HCT116 (cell line): ENCODE results near the gene SSH2. TPM values are rescaled to one million over a fixed set of nuclear protein-coding genes. Genes with fewer than 3 reads are reported as not detected.

Experiments used
- ATAC-seq: fragments of 200-7000 bp; cut with Tn5 transposase; 2 replicates; pipeline ENCODE4 v1.9.1; 2020; ENCODE audit warnings: mild to moderate bottlenecking, moderate library complexity
- BruUV-seq: library from RNA; stranded (reverse); fragments of 400-500 nt; replicated peaks from 2 replicates; lab custom pipeline; 2021; lab: Mats Ljungman, UMichigan
- CTCF ChIA-PET: fragments of 300-600 bp; sonication (Branson Sonifier 250); formaldehyde crosslinking; loops from one replicate; lab custom pipeline; 2021; ENCODE audit warnings: antibody characterized with exemption; lab: Charles Lee
- POLR2A ChIA-PET: fragments of 300-600, 350-600 bp; sonication (Branson Sonifier 250); formaldehyde crosslinking; loops from one replicate; lab custom pipeline; 2021; ENCODE audit warnings: antibody characterized with exemption; lab: Charles Lee
- RAD21 ChIA-PET, 2 experiments: fragments of 300-600 bp; sonication (Branson Sonifier 250); formaldehyde crosslinking; loops; one replicate each; lab custom pipeline; 2023; ENCODE audit warnings: low total read pairs in 2 of 2; ENCODE audit not compliant: uncharacterized antibody in 2 of 2, unreplicated experiment in 2 of 2, low non-redundant PET in 1 of 2; lab: Charles Lee
- DNase-seq: peaks from one replicate; pipeline ENCODE4 v3.0.0-alpha.2; 2010; ENCODE audit warnings: low read depth, low spot score
- H2AFZ ChIP-seq: fragments of 200-600 bp; shearing (Covaris generic), sonication (generic); 2 replicates; pipeline ENCODE4 v1.6.1; 2017; ENCODE audit warnings: low read depth, mixed run types, mixed read lengths, antibody characterized with exemption, low read length; ENCODE audit not compliant: poor library complexity, severe bottlenecking
- H3K27ac ChIP-seq: 2 replicates; pipeline ENCODE4 v1.5.1; 2012; ENCODE audit warnings: low read depth, low read length
- H3K27me3 ChIP-seq: fragments of 200-600 bp; sonication (generic); 2 replicates; pipeline ENCODE4 v1.6.1; 2016; ENCODE audit warnings: mixed run types, low read length, mixed read lengths; ENCODE audit not compliant: insufficient read depth
- H3K36me3 ChIP-seq, 2 experiments: fragments of 200-500 bp in 1 of 2; fragments of 200-600 bp in 1 of 2; sonication (Bioruptor generic) in 1 of 2; sonication (generic) in 1 of 2; 2 replicates each; pipeline versions ENCODE4 v1.5.1 to v1.6.1; 2014 to 2016; ENCODE audit warnings: low read length in 2 of 2, inconsistent platforms in 1 of 2, mixed read lengths in 1 of 2, mixed run types in 1 of 2; ENCODE audit not compliant: insufficient read depth in 2 of 2, control insufficient read depth in 1 of 2
- H3K4me1 ChIP-seq, 2 experiments: fragments of 200-600 bp in 1 of 2; sonication (generic) in 1 of 2; 2 replicates each; pipeline versions ENCODE4 v1.5.1 to v1.6.1; 2012 to 2017; ENCODE audit warnings: low read length in 2 of 2, inconsistent platforms in 1 of 2, mild to moderate bottlenecking in 1 of 2, mixed read lengths in 1 of 2, mixed run types in 1 of 2, moderate library complexity in 1 of 2; ENCODE audit not compliant: insufficient read depth in 2 of 2, control insufficient read depth in 1 of 2
- H3K4me2 ChIP-seq: fragments of 200-600 bp; sonication (generic); 2 replicates; pipeline ENCODE4 v1.6.1; 2017; ENCODE audit warnings: mixed run types, low read length, mixed read lengths
- H3K4me3 ChIP-seq, 2 experiments: fragments of 200-600 bp in 1 of 2; sonication (generic) in 1 of 2; replicated peaks in 1 of 2; 2 replicates each; pipeline ENCODE4 v1.5.1; 2011 to 2016; ENCODE audit warnings: low read length in 2 of 2, control low read depth in 1 of 2, low read depth in 1 of 2, mild to moderate bottlenecking in 1 of 2, mixed read lengths in 1 of 2, mixed run types in 1 of 2
- H3K79me2 ChIP-seq: fragments of 200-600 bp; sonication (generic); 2 replicates; pipeline ENCODE4 v1.6.1; 2017; ENCODE audit warnings: mild to moderate bottlenecking, mixed run types, low read length, moderate library complexity, mixed read lengths; ENCODE audit not compliant: insufficient read depth
- H3K9ac ChIP-seq: fragments of 200-600 bp; sonication (generic); 2 replicates; pipeline ENCODE4 v1.6.1; 2016; ENCODE audit warnings: low read length, mixed read lengths
- H3K9me2 ChIP-seq: fragments of 200-600 bp; sonication (generic), shearing (Covaris generic); 2 replicates; pipeline ENCODE4 v1.6.1; 2017; ENCODE audit warnings: mixed run types, mild to moderate bottlenecking, moderate library complexity; ENCODE audit not compliant: insufficient read depth
- H3K9me3 ChIP-seq, 2 experiments: fragments of 200-500 bp in 1 of 2; fragments of 200-600 bp in 1 of 2; sonication (Bioruptor generic) in 1 of 2; sonication (generic) in 1 of 2; 2 replicates each; pipeline ENCODE4 v1.6.1; 2014 to 2017; ENCODE audit warnings: low read length in 2 of 2, mixed read lengths in 2 of 2, inconsistent platforms in 1 of 2, low read depth in 1 of 2, mild to moderate bottlenecking in 1 of 2, mixed run types in 1 of 2, moderate library complexity in 1 of 2; ENCODE audit not compliant: control insufficient read depth in 1 of 2, insufficient read depth in 1 of 2
- H4K20me1 ChIP-seq: fragments of 200-600 bp; sonication (generic), shearing (Covaris generic); 2 replicates; pipeline ENCODE4 v1.6.1; 2017; ENCODE audit warnings: mixed run types, mild to moderate bottlenecking, moderate library complexity; ENCODE audit not compliant: insufficient read depth
- ELF1 ChIP-seq: IDR thresholded peaks from 2 replicates; pipeline ENCODE4 v1.6.1; 2012; ENCODE audit warnings: low read depth, borderline replicate concordance
- EZH2 ChIP-seq: fragments of 200-600 bp; sonication (generic); IDR thresholded peaks from 2 replicates; pipeline ENCODE4 v1.6.1; 2017; ENCODE audit warnings: antibody characterized with exemption, mixed run types
- EZH2phosphoT487 ChIP-seq: fragments of 200-600 bp; IDR thresholded peaks from 2 replicates; pipeline ENCODE4 v1.6.1; 2018; ENCODE audit warnings: antibody characterized with exemption, borderline replicate concordance
- FOSL1 ChIP-seq: IDR thresholded peaks from 2 replicates; pipeline ENCODE4 v1.6.1; 2012; ENCODE audit warnings: low read depth
- MAX ChIP-seq: IDR thresholded peaks from 2 replicates; pipeline ENCODE4 v1.6.1; 2012
- POLR2AphosphoS5 ChIP-seq: IDR thresholded peaks from 2 replicates; pipeline ENCODE4 v1.6.1; 2011; ENCODE audit warnings: mild to moderate bottlenecking, low read depth, low read length, moderate library complexity
- RAD21 ChIP-seq: IDR thresholded peaks from 2 replicates; pipeline ENCODE4 v1.6.1; 2012; ENCODE audit warnings: low read depth, mild to moderate bottlenecking
- SRF ChIP-seq: IDR thresholded peaks from 2 replicates; pipeline ENCODE4 v1.6.1; 2012; ENCODE audit warnings: low read depth
- YY1 ChIP-seq: IDR thresholded peaks from 2 replicates; pipeline ENCODE4 v1.6.1; 2011; ENCODE audit warnings: low read length, low read depth, moderate library complexity, mild to moderate bottlenecking; ENCODE audit not compliant: insufficient replicate concordance; ENCODE audit errors: extremely low read depth
- ZBTB33 ChIP-seq: IDR thresholded peaks from 2 replicates; pipeline ENCODE4 v1.6.1; 2011; ENCODE audit warnings: mild to moderate bottlenecking, low read length, moderate library complexity; ENCODE audit not compliant: insufficient replicate concordance; ENCODE audit errors: extremely low read depth
- ZFX ChIP-seq: fragments of 450-650 bp; IDR thresholded peaks from 2 replicates; pipeline ENCODE4 v1.6.1; 2017
- intact Hi-C: fragments of 100-400 bp; cut with micrococcal nuclease; formaldehyde crosslinking; loops from 2 replicates; pipeline ENCODE4 v1.10.0; 2022
- total RNA-seq: library from RNA; stranded (reverse); gene quantifications from one replicate; pipeline ENCODE4 v1.2.1, GENCODE V29; 2021; ENCODE audit not compliant: unreplicated experiment

Gene SSH2
- total RNA-seq, 1 experiment from 2014 or later = 17.0 TPM

GRCh38 chr17:29728490-29728889 lies 201.5 kb downstream of the SSH2 start:
- no peak for ATAC-seq
- POLR2A ChIA-PET = no interaction called here

More at GRCh38 chr17:29728490-29728889, 201.5 kb downstream of the SSH2 start:
- DNase-seq = no peak
- no peaks in the 10 kb centered on the region for H3K27me3 ChIP-seq
- BruUV-seq = no TSS peak
- H3K36me3 ChIP-seq = 0 out of 4 replicates have a peak, but pooled peaks cover 0 to 5% of the 10 kb centered on the region in 2 experiments
- intact Hi-C loops = no loop called here
- no peak overlapping the region for H2AFZ ChIP-seq
- H3K9ac ChIP-seq = no peak overlapping the region
- H3K9me3 ChIP-seq = peaks cover 0 to 8% of the 10 kb centered on the region in 2 experiments; a peak in 1 of 4 replicates
- H3K9me2 ChIP-seq = no peaks in the 10 kb centered on the region
- CTCF ChIA-PET = no interaction called here
- H3K4me2 ChIP-seq = no peak overlapping the region
- H3K4me3 ChIP-seq = no peak overlapping the region
- H3K4me1 ChIP-seq = peaks cover 7 to 39% of the 10 kb centered on the region in 2 experiments
- H3K79me2 ChIP-seq = no peaks in the 10 kb centered on the region
- H4K20me1 ChIP-seq = no peaks in the 10 kb centered on the region
- RAD21 ChIA-PET = no interaction called here
- no peak overlapping the region for H3K27ac ChIP-seq
- TF ChIP-seq SRF = no peak
- TF ChIP-seq POLR2AphosphoS5 = no peak
- no peak for TF ChIP-seq EZH2phosphoT487
- no peak for TF ChIP-seq FOSL1
- TF ChIP-seq ZBTB33 = no peak
- no peak for TF ChIP-seq RAD21
- no peak for TF ChIP-seq MAX
- no peak for TF ChIP-seq YY1
- no peak for TF ChIP-seq ZFX
- TF ChIP-seq EZH2 = no peak
- no peak for TF ChIP-seq ELF1
